Neural progenitor cell (in vitro differentiated cells): Measurements from ENCODE around the gene SCUBE3. TPM values are rescaled to one million over a fixed set of nuclear protein-coding genes. Genes with fewer than 3 reads are reported as not detected.

Source experiments
- DNase-seq: peaks from one replicate; pipeline ENCODE4 v3.0.0-alpha.2; 2016; ENCODE audit warnings: low spot score
- H2AFZ ChIP-seq: fragments of 200-600 bp; sonication (generic); replicated peaks from 2 replicates; pipeline ENCODE4 v1.6.1; 2016; ENCODE audit warnings: antibody characterized with exemption
- H3F3A ChIP-seq: fragments of 200-600 bp; sonication (generic); 2 replicates; pipeline ENCODE4 v1.6.1; 2016; ENCODE audit warnings: antibody characterized with exemption, low read depth
- H3K27ac ChIP-seq: fragments of 200-600 bp; sonication (generic); 2 replicates; pipeline ENCODE4 v1.5.1; 2016; ENCODE audit warnings: mild to moderate bottlenecking
- H3K27me3 ChIP-seq: fragments of 200-600 bp; sonication (generic); 2 replicates; pipeline ENCODE4 v1.6.1; 2016; ENCODE audit warnings: mild to moderate bottlenecking, moderate library complexity
- H3K36me3 ChIP-seq: fragments of 200-600 bp; sonication (generic); 2 replicates; pipeline ENCODE4 v1.5.1; 2016
- H3K4me1 ChIP-seq: fragments of 200-600 bp; sonication (generic); 2 replicates; pipeline ENCODE4 v1.6.1; 2016; ENCODE audit warnings: mixed run types
- H3K4me2 ChIP-seq: fragments of 200-600 bp; sonication (generic); 2 replicates; pipeline ENCODE4 v1.6.1; 2016
- H3K4me3 ChIP-seq: fragments of 200-600 bp; sonication (generic); 2 replicates; pipeline ENCODE4 v1.5.1; 2016
- H3K79me2 ChIP-seq: fragments of 200-600 bp; sonication (generic); 2 replicates; pipeline ENCODE4 v1.6.1; 2016; ENCODE audit warnings: low read depth
- H3K9ac ChIP-seq: fragments of 200-600 bp; sonication (generic); 2 replicates; pipeline ENCODE4 v1.6.1; 2016
- H3K9me3 ChIP-seq: fragments of 200-600 bp; sonication (generic); 2 replicates; pipeline ENCODE4 v1.5.1; 2016; ENCODE audit warnings: low read depth
- H4K20me1 ChIP-seq: fragments of 200-600 bp; sonication (generic); 2 replicates; pipeline ENCODE4 v1.6.1; 2016; ENCODE audit warnings: low read depth
- H3K27ac Mint-ChIP-seq: 3 replicates; pipeline ENCODE4 v1.8.0; 2021; ENCODE audit warnings: mixed read lengths
- H3K27me3 Mint-ChIP-seq: 2 replicates; pipeline ENCODE4 v1.8.0; 2022; ENCODE audit warnings: low read depth, mild to moderate bottlenecking, inconsistent platforms, moderate library complexity, mixed read lengths; ENCODE audit not compliant: insufficient read depth
- H3K36me3 Mint-ChIP-seq: 3 replicates; pipeline ENCODE4 v1.8.0; 2021; ENCODE audit warnings: mixed read lengths
- H3K4me1 Mint-ChIP-seq: 3 replicates; pipeline ENCODE4 v1.8.0; 2021; ENCODE audit warnings: mixed read lengths
- H3K4me3 Mint-ChIP-seq: 3 replicates; pipeline ENCODE4 v1.8.0; 2021; ENCODE audit warnings: mild to moderate bottlenecking, moderate library complexity, mixed read lengths
- H3K9me3 Mint-ChIP-seq: 3 replicates; pipeline ENCODE4 v1.8.0; 2020; ENCODE audit warnings: mixed read lengths
- CTCF ChIP-seq: fragments of 200-600 bp; sonication (generic); IDR thresholded peaks from 2 replicates; pipeline ENCODE4 v1.5.1; 2017; ENCODE audit warnings: antibody characterized with exemption, mild to moderate bottlenecking
- EZH2 ChIP-seq: fragments of 200-600 bp; sonication (generic); IDR thresholded peaks from 2 replicates; pipeline ENCODE4 v1.6.1; 2017; ENCODE audit warnings: antibody characterized with exemption, mild to moderate bottlenecking, moderate library complexity
- EZH2phosphoT487 ChIP-seq: fragments of 200-600 bp; sonication (generic); IDR thresholded peaks from 2 replicates; pipeline ENCODE4 v1.6.1; 2017; ENCODE audit warnings: antibody characterized with exemption
- total RNA-seq: library from RNA; depleted of rRNA; stranded (reverse); fragments of >200 nt; gene quantifications from 2 replicates; pipeline ENCODE4 v1.2.3, GENCODE V29; 2015; ENCODE audit warnings: low replicate concordance

The SCUBE3 gene
- total RNA-seq, 1 donor from 2014 or later, result 11.4 TPM

DNA sequence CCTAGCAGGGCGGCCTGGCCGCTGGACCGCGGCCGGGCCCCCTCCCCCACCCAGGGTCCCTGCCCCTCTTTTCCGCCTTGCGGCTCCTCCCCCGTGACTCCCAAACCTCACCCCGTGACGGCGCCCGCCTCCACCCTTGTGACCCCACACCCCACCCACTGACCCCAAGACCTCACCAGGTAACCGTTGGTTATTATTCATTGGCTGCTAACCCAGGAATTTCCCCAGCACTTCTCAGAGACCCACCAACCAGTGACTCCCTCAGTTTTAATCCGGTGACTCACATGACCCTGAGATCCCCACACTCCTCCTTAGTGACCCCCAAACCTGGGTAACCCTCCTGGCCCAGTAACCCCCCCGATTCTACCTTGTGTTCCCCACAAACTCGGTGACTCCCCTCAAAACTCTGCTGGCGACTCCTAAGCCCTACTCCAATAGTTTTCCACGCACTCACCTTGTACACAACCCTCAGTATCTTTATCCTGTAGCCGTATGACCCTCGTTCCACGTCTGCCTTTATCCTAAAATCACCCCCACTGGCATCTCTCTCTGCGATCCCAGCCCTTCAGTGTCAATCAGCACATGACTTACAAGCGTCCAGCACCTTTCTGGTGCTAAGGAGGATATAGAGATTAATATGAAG is 46.3 kb downstream of the SCUBE3 start:
- H3K27ac Mint-ChIP-seq, result peak overlapping the region; percentile 70
- Histone ChIP-seq H3K4me1 (peaks cover 28% of the 10 kb centered on the region), H3K79me2 (peaks cover 48% of the 10 kb centered on the region), H3K9me3 (no peaks in the 10 kb centered on the region), H2AFZ (no peak overlapping the region), H3K4me3 (peak overlapping the region; percentile 76), H4K20me1 (peaks cover 8% of the 10 kb centered on the region), H3F3A (peaks cover 24% of the 10 kb centered on the region), H3K9ac (peak overlapping the region; percentile 53), H3K4me2 (peak overlapping the region; percentile 87), H3K36me3 (no peaks in the 10 kb centered on the region), H3K27ac (peak overlapping the region; percentile 82), H3K27me3 (no peaks in the 10 kb centered on the region)
- H3K36me3 Mint-ChIP-seq, result peaks cover 3% of the 10 kb centered on the region
- no peak for TF ChIP-seq EZH2
- TF ChIP-seq EZH2phosphoT487, result no peak
- no peak for TF ChIP-seq CTCF
- peaks cover 30% of the 10 kb centered on the region for H3K4me1 Mint-ChIP-seq
- no peaks in the 10 kb centered on the region for H3K27me3 Mint-ChIP-seq
- no peaks in the 10 kb centered on the region for H3K9me3 Mint-ChIP-seq
- H3K4me3 Mint-ChIP-seq, result peak overlapping the region; percentile 95
- DNase-seq, result no peak

GRCh38 chr6:35260591-35261570 is 47.1 kb downstream of the SCUBE3 start:
- Histone ChIP-seq H3K4me1 (peaks cover 28% of the 10 kb centered on the region), H3K27me3 (no peaks in the 10 kb centered on the region), H4K20me1 (peaks cover 8% of the 10 kb centered on the region), H3K4me3 (peak overlapping the region; percentile 76), H3K79me2 (peaks cover 40% of the 10 kb centered on the region), H3K36me3 (no peaks in the 10 kb centered on the region), H2AFZ (no peak overlapping the region), H3K9ac (peak overlapping the region; percentile 53), H3F3A (peaks cover 24% of the 10 kb centered on the region), H3K9me3 (no peaks in the 10 kb centered on the region), H3K4me2 (peak overlapping the region; percentile 87), H3K27ac (no peak overlapping the region)
- Mint-ChIP-seq H3K27ac (peak overlapping the region; percentile 7), H3K9me3 (no peaks in the 10 kb centered on the region), H3K4me1 (peaks cover 28% of the 10 kb centered on the region), H3K36me3 (peaks cover 3% of the 10 kb centered on the region), H3K4me3 (peak overlapping the region; percentile 95), H3K27me3 (no peaks in the 10 kb centered on the region)
- TF ChIP-seq EZH2, result no peak
- TF ChIP-seq CTCF, result no peak
- DNase-seq, result no peak

GRCh38 chr6:35262596-35262995 is 48.8 kb downstream of the SCUBE3 start:
- peaks cover 24% of the 10 kb centered on the region for H3F3A ChIP-seq
- no peak overlapping the region for H2AFZ ChIP-seq
- H3K27ac ChIP-seq, result no peak overlapping the region
- H3K27me3 ChIP-seq, result no peaks in the 10 kb centered on the region
- H3K36me3 ChIP-seq, result no peaks in the 10 kb centered on the region
- H4K20me1 ChIP-seq, result peaks cover 8% of the 10 kb centered on the region
- H3K27ac Mint-ChIP-seq, result no peak overlapping the region
- no peak for TF ChIP-seq EZH2
- peaks cover 25% of the 10 kb centered on the region for H3K79me2 ChIP-seq
- peaks cover 2% of the 10 kb centered on the region for H3K36me3 Mint-ChIP-seq
- no peaks in the 10 kb centered on the region for H3K9me3 Mint-ChIP-seq
- DNase-seq, result no peak
- H3K4me2 ChIP-seq, result no peak overlapping the region
- peak overlapping the region; percentile 25 for H3K9ac ChIP-seq
- no peaks in the 10 kb centered on the region for H3K9me3 ChIP-seq
- no peak overlapping the region for H3K4me3 Mint-ChIP-seq
- peaks cover 28% of the 10 kb centered on the region for H3K4me1 Mint-ChIP-seq
- no peak overlapping the region for H3K4me3 ChIP-seq
- no peaks in the 10 kb centered on the region for H3K27me3 Mint-ChIP-seq
- H3K4me1 ChIP-seq, result peaks cover 28% of the 10 kb centered on the region
